Activated CD8-positive, alpha-beta T cell treated with anti-CD3 and anti-CD28 coated beads for 36 hours (primary cell): ENCODE data around the gene FXYD7. TPM values are rescaled to one million over a fixed set of nuclear protein-coding genes. Genes with fewer than 3 reads are reported as not detected.
"Not testable (repeated sequence)": the region's sequence is repeated elsewhere in the genome, so short reads cannot be mapped to it uniquely, and the experiment has no call there.

ENCODE experiments used
- ATAC-seq: fragments of 200-7000 bp; cut with Tn5 transposase; one replicate; pipeline ENCODE4 v1.10.0; 2021; ENCODE audit warnings: mild to moderate bottlenecking, moderate library complexity
- CTCF ChIA-PET: fragments of 350-600 bp; sonication (Branson Sonifier 250); formaldehyde crosslinking; loops from one replicate; lab custom pipeline; 2021; ENCODE audit warnings: antibody characterized with exemption; lab: Charles Lee
- POLR2A ChIA-PET: fragments of 350-600 bp; sonication (Branson Sonifier 250); formaldehyde crosslinking; loops from one replicate; lab custom pipeline; 2021; ENCODE audit warnings: antibody characterized with exemption; lab: Charles Lee
- DNase-seq: peaks from one replicate; pipeline ENCODE4 v3.0.0-alpha.2; 2020
- H3K27ac Mint-ChIP-seq: one replicate; pipeline ENCODE4 v1.8.0; 2021; ENCODE audit warnings: mild to moderate bottlenecking, mixed read lengths
- H3K27me3 Mint-ChIP-seq: one replicate; pipeline ENCODE4 v1.8.0; 2021; ENCODE audit warnings: mixed read lengths
- H3K36me3 Mint-ChIP-seq: one replicate; pipeline ENCODE4 v1.8.0; 2021; ENCODE audit warnings: low read depth, mixed read lengths
- H3K4me1 Mint-ChIP-seq: one replicate; pipeline ENCODE4 v1.8.0; 2021; ENCODE audit warnings: low read depth, mixed read lengths
- H3K4me3 Mint-ChIP-seq: one replicate; pipeline ENCODE4 v1.8.0; 2021; ENCODE audit warnings: mild to moderate bottlenecking, moderate library complexity, mixed read lengths
- H3K9me3 Mint-ChIP-seq: one replicate; pipeline ENCODE4 v1.8.0; 2021; ENCODE audit warnings: mixed read lengths
- intact Hi-C: fragments of 100-400 bp; cut with micrococcal nuclease; formaldehyde crosslinking; loops from one replicate; pipeline ENCODE4 v1.10.0; 2022
- total RNA-seq, 2 experiments: library from RNA; stranded (reverse); gene quantifications; one replicate each; pipeline ENCODE4 v1.2.3, GENCODE V29; 2021
- TF ChIP-seq, protein P1 (sequence below): fragments of 200-600 bp; IDR thresholded peaks from one replicate; pipeline ENCODE4 v1.8.0; 2022; ENCODE audit warnings: antibody characterized with exemption, mild to moderate bottlenecking

Gene FXYD7
- total RNA-seq, 2 experiments from 2014 or later = 0.38 TPM; not detected in 1

DNA sequence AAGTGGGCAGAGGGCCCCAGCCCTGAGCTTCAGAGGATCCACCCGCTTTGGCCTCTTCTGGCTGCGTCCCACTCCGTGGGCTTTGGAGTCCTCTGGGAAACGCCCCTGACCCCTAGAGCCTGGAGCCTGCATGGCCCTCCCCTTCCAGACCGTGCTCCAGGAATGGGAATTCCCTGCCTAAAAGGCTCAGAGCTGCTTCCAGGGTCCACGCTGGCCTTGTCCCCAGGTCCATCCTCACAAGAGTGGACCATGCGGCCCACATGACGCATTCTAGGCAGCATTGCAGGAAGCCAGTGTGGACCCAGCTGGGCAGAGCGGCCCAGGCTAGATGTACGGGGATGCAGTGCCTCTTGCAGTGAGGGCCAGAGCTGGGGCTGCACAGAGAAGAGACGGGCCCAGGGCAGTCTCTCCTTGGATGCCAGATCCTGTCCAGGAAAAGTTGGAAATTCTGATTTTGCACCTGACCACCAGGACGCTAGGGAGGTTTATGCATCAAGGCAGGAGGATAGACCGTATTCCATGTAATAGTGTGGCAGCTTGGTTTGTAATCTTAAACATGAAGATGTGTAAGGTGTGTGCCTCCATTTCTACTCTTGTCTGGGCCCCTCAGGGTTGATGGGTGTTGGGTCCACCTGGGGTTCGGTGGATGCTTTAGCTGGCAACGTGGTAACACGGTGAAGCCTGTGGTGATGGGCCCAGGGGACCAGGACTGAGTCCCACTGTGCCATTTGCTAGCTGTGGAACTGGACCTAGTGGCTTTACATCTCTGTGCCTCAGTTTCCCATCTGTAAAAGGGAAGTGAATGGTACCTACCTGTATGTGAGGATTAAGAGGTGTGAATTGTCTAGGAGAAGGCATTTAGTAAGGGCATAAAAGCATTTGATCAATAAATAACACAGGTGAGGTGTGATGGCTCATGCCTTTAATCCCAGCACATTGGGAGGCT lies 42.2 kb upstream of the FXYD7 start:
- CTCF ChIA-PET = interaction anchor here (0.8 to 1.7 kb wide), 6 partner anchors 9 to 57 kb away, joined by 3 to 7 read pairs (median 4); no protein-coding TSS in a partner anchor
- H3K27ac Mint-ChIP-seq = no peak overlapping the region
- no peaks in the 10 kb centered on the region for H3K27me3 Mint-ChIP-seq
- no peak overlapping the region for H3K4me3 Mint-ChIP-seq
- DNase-seq = no peak
- no peaks in the 10 kb centered on the region for H3K36me3 Mint-ChIP-seq
- TF ChIP-seq, protein P1, sequence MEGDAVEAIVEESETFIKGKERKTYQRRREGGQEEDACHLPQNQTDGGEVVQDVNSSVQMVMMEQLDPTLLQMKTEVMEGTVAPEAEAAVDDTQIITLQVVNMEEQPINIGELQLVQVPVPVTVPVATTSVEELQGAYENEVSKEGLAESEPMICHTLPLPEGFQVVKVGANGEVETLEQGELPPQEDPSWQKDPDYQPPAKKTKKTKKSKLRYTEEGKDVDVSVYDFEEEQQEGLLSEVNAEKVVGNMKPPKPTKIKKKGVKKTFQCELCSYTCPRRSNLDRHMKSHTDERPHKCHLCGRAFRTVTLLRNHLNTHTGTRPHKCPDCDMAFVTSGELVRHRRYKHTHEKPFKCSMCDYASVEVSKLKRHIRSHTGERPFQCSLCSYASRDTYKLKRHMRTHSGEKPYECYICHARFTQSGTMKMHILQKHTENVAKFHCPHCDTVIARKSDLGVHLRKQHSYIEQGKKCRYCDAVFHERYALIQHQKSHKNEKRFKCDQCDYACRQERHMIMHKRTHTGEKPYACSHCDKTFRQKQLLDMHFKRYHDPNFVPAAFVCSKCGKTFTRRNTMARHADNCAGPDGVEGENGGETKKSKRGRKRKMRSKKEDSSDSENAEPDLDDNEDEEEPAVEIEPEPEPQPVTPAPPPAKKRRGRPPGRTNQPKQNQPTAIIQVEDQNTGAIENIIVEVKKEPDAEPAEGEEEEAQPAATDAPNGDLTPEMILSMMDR = no peak
- no peaks in the 10 kb centered on the region for H3K4me1 Mint-ChIP-seq
- H3K9me3 Mint-ChIP-seq = no peaks in the 10 kb centered on the region
- intact Hi-C loops = no loop called here
- ATAC-seq = no peak
- POLR2A ChIA-PET = no interaction called here

- H3K4me1 Mint-ChIP-seq, DNase-seq, H3K9me3 Mint-ChIP-seq, POLR2A ChIA-PET, intact Hi-C loops, ATAC-seq, H3K27ac Mint-ChIP-seq, H3K27me3 Mint-ChIP-seq, CTCF ChIA-PET, H3K4me3 Mint-ChIP-seq, H3K36me3 Mint-ChIP-seq: not testable (repeated sequence)
These were observed 41.1 kb upstream of the FXYD7 start for GRCh38 chr19:35101949-35102348.

GRCh38 chr19:35103614-35104013 lies 39.4 kb upstream of the FXYD7 start:
- H3K4me3 Mint-ChIP-seq, intact Hi-C loops, POLR2A ChIA-PET, ATAC-seq, H3K36me3 Mint-ChIP-seq, H3K4me1 Mint-ChIP-seq, H3K9me3 Mint-ChIP-seq, H3K27me3 Mint-ChIP-seq, DNase-seq, H3K27ac Mint-ChIP-seq: not testable (repeated sequence)
- CTCF ChIA-PET = interaction anchor here (1.1 kb wide), 1 partner anchor 11 kb away, joined by 3 read pairs; no protein-coding TSS in a partner anchor

- Mint-ChIP-seq H3K27ac (no peak overlapping the region), H3K4me1 (peaks cover 8% of the 10 kb centered on the region), H3K36me3 (no peaks in the 10 kb centered on the region), H3K9me3 (peaks cover 8% of the 10 kb centered on the region), H3K4me3 (no peak overlapping the region), H3K27me3 (no peaks in the 10 kb centered on the region)
- CTCF ChIA-PET = interaction anchor here (1.1 kb wide), 1 partner anchor 10 kb away, joined by 3 read pairs; no protein-coding TSS in a partner anchor
- POLR2A ChIA-PET = no interaction called here
- intact Hi-C loops = no loop called here
- DNase-seq = no peak
- TF ChIP-seq, protein P1 = no peak
- no peak for ATAC-seq
These were observed 38.7 kb upstream of the FXYD7 start for GRCh38 chr19:35104361-35104760.

- Mint-ChIP-seq H3K9me3 (peaks cover 8% of the 10 kb centered on the region), H3K36me3 (no peaks in the 10 kb centered on the region), H3K4me3 (no peak overlapping the region), H3K4me1 (peaks cover 8% of the 10 kb centered on the region), H3K27ac (no peak overlapping the region), H3K27me3 (no peaks in the 10 kb centered on the region)
- no peak for DNase-seq
- ChIA-PET CTCF (no interaction called here), POLR2A (no interaction called here)
- intact Hi-C loops = no loop called here
- TF ChIP-seq, protein P1 = no peak
- ATAC-seq = no peak
These were observed 38.0 kb upstream of the FXYD7 start for GRCh38 chr19:35105047-35105410.
